Measurements from ENCODE around the gene DIAPH2. TPM values are rescaled to one million over a fixed set of nuclear protein-coding genes. Genes with fewer than 3 reads are reported as not detected.

DIAPH2 gene
- total and polyA plus RNA-seq, 12 donors: 1.8 to 13.6 (median 10.1) TPM

DNA sequence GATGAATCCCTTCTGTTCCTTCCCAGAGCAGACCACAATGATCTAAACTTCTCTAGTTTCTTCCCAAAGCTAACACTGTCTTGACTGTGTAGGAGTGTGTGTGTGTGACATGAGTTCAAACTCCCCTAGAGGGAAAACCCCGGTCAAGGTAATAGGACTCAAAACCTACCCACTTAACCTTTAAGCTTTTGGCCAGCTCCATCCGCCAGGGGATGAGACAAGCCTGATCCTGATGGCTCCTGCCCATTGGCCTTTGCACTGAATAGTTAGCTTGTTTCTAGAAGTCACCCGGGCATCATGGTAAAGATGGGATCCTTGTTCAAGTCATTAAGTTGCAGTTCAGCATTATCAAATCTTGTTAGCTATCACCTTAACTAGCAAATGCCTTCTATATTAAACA is 937.5 kb downstream of the DIAPH2 start:
- H3K4me1 ChIP-seq: no peaks in the 10 kb centered on the region
- no peaks in the 10 kb centered on the region for H3K36me3 ChIP-seq
- H3K9me3 ChIP-seq: no peaks in the 10 kb centered on the region
- TF ChIP-seq, protein P1, sequence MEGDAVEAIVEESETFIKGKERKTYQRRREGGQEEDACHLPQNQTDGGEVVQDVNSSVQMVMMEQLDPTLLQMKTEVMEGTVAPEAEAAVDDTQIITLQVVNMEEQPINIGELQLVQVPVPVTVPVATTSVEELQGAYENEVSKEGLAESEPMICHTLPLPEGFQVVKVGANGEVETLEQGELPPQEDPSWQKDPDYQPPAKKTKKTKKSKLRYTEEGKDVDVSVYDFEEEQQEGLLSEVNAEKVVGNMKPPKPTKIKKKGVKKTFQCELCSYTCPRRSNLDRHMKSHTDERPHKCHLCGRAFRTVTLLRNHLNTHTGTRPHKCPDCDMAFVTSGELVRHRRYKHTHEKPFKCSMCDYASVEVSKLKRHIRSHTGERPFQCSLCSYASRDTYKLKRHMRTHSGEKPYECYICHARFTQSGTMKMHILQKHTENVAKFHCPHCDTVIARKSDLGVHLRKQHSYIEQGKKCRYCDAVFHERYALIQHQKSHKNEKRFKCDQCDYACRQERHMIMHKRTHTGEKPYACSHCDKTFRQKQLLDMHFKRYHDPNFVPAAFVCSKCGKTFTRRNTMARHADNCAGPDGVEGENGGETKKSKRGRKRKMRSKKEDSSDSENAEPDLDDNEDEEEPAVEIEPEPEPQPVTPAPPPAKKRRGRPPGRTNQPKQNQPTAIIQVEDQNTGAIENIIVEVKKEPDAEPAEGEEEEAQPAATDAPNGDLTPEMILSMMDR (IDR thresholded peaks at IDR 0.05): no peak
- H3K4me3 ChIP-seq: no peak overlapping the region
- DNase-seq (no peak), ATAC-seq (no peak)
- 85 to 89% methylated on average over 3 of the region's 3 CpGs for WGBS, 2 donors
- peaks cover 0 to 7% (median 0%) of the 10 kb centered on the region in 7 donors for H3K27me3 ChIP-seq
- intact Hi-C loops (cut with DNase I): no loop called here
- no peak overlapping the region for H3K27ac ChIP-seq

DNA sequence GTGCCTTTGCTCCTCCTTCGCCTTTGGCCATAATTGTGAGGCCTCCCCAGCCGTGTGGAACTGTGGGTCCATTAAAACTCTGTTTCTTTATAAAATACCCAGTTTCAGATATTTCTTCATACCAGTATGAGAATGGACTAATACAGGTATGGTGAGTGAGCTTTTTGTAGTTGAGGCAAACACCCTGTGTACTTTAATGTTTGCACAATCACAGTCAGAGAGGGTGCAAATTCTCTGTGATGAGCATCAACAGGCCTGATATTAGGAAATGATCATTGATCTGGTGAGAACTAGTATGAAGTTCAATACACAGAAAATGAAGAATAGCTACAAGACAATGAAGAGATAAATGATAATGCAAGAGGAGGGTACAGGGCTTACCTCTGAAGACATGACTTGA is 943.7 kb downstream of the DIAPH2 start:
- Histone ChIP-seq H3K4me3 (no peak overlapping the region), H3K4me1 (no peaks in the 10 kb centered on the region), H3K27ac (no peak overlapping the region), H3K9me3 (no peaks in the 10 kb centered on the region), H3K27me3 (peaks cover 0 to 26% (median 0%) of the 10 kb centered on the region in 7 donors), H3K36me3 (no peaks in the 10 kb centered on the region)
- WGBS, 2 donors: 88 to 96% methylated on average over 2 of the region's 2 CpGs
- DNase-seq: no peak
- TF ChIP-seq, protein P1 (IDR thresholded peaks at IDR 0.05): no peak
- no peak for ATAC-seq
- intact Hi-C loops (cut with DNase I): no loop called here

DNA sequence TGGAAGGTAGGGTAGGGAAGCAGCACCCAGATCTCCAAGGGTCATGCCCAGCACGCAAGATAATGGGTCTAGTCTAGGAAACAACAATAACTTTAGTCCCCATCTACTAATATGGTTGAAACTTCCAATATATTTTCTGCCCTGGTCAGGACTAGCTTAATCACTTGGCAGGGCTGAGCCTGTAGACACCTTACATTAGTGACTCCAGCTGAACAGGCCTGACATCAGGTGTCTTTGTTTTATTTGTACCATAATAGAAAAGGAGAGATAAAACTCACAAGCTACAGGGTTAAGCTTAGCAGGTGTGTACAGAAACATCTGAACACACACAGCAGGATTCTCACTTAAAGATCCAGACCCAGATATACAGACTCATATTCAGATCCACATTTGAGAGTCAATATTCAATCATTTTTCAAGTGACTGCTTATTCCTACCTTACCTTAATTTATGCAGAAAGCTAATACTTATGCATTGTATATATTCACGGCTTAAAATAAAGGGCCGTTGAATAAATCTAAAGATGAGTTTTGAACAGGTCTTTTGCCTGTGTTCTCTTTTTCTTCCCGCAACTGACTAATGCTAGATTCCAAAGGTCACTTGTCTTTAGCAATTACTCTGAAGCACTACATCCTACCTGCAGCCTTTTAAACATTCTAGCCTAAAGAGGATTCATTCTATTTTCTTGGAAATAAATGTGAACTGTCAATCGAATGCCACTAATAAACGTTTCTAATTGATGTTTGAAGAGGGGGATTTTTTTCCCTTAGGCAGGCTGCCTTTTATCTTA is 944.4 kb downstream of the DIAPH2 start:
- H3K9me3 ChIP-seq: no peaks in the 10 kb centered on the region
- no peaks in the 10 kb centered on the region for H3K4me1 ChIP-seq
- H3K27me3 ChIP-seq: peaks cover 0 to 32% (median 0%) of the 10 kb centered on the region in 7 donors
- DNase-seq: no peak
- intact Hi-C loops (cut with DNase I): no loop called here
- 87 to 89% methylated on average over 6 of the region's 6 CpGs for WGBS, 2 donors
- no peaks in the 10 kb centered on the region for H3K36me3 ChIP-seq
- ATAC-seq: no peak
- no peak overlapping the region for H3K27ac ChIP-seq
- TF ChIP-seq, protein P1 (IDR thresholded peaks at IDR 0.05): no peak
- H3K4me3 ChIP-seq: no peak overlapping the region

DNA sequence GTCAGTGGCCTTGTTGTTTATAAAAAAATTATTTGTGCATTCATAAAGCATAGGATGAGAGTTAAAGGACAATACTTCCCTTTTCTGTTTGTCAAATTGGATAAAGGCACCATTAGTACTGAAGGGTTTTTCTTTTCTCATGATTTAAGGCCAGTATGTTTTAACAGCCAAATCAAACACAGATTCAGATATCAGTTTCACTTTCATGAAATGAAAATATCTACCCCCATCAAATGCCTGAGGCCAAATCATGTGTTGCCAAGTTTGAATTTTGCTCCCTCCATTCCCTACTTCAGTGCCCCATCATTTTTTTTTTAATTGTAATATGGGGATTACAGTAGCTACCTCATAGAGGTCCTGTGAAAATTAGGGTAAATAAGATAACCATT is 944.9 kb downstream of the DIAPH2 start:
- no peaks in the 10 kb centered on the region for H3K36me3 ChIP-seq
- no peak for ATAC-seq

More for the DNA sequence above, 944.9 kb downstream of the DIAPH2 start:
- TF ChIP-seq, protein P1 (IDR thresholded peaks at IDR 0.05): no peak
- Histone ChIP-seq H3K9me3 (no peaks in the 10 kb centered on the region), H3K4me1 (no peaks in the 10 kb centered on the region), H3K4me3 (no peak overlapping the region), H3K27me3 (peaks cover 0 to 33% (median 0%) of the 10 kb centered on the region in 7 donors), H3K27ac (no peak overlapping the region)
- no peak for DNase-seq
- intact Hi-C loops (cut with DNase I): no loop called here

Data from heart right ventricle (tissue), 16 donors.